Mucosa of stomach (tissue), 1 donor: ENCODE measurements around the gene DMRTA2.

Experiments used
- H3K27me3 ChIP-seq: one replicate; pipeline ENCODE4 v1.7.0; 2013; ENCODE audit warnings: mild to moderate bottlenecking, low read length; ENCODE audit not compliant: control insufficient read depth, insufficient read depth
- H3K36me3 ChIP-seq: one replicate; pipeline ENCODE4 v1.7.0; 2013; ENCODE audit warnings: low read length; ENCODE audit not compliant: control insufficient read depth, insufficient read depth
- H3K4me1 ChIP-seq: one replicate; pipeline ENCODE4 v1.7.0; 2013; ENCODE audit warnings: mild to moderate bottlenecking, low read length; ENCODE audit not compliant: control insufficient read depth, insufficient read depth
- H3K4me3 ChIP-seq: one replicate; pipeline ENCODE4 v1.7.0; 2013; ENCODE audit warnings: low read length
- H3K9ac ChIP-seq: one replicate; pipeline ENCODE4 v1.7.0; 2013; ENCODE audit warnings: mild to moderate bottlenecking, low read length, moderate library complexity
- H3K9me3 ChIP-seq: one replicate; pipeline ENCODE4 v1.7.0; 2013; ENCODE audit warnings: mild to moderate bottlenecking, low read length, moderate library complexity; ENCODE audit not compliant: control insufficient read depth
- donor health status: Pancreatic carcinoma.

The DMRTA2 gene

DNA sequence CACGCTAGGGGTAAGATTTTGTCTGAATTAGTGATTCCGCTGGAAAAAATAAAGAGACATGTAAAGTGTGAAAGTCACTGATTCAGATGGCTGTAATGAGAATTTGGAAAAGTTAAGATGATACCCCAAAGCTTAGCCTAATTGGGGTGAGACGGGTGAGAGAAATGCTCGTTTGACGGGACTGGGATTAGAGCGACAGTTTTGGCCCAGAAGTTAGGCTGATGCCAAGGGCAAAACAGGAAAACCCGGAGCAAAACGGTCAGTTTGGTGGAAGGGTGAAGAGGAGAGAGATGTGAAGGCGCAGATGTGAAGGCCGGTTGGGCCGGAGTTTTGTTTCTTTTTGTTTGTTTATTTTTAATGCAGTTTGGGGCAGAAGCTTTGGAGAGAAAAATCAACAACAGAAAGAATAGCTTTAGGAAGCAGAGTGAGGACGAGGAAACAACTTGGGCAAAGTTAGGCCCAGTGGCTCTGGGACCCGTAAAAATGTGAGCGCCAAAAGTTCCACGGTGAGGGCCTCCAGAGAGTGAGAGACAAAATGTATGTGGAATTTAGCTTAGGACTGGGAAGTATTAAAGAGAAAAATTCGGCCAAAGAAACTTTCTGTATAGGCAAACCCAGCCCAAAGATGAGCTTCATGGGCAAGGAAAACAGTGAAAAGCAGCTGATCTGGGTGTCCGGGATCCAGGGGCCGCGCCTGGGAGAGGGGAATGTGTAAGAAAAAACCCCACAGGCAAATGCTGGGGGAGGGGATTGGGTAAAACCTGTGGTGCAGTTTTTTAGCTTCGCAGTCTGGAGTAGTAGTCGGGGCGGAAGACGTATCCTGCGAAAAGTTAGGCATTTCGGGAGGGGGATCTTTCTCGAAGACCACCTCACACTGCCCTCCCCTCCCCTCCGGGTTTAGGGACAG, 1.2 kb downstream of the DMRTA2 start:
- no peaks in the 10 kb centered on the region for H3K9me3 ChIP-seq
- no peak overlapping the region for H3K4me3 ChIP-seq
- no peaks in the 10 kb centered on the region for H3K36me3 ChIP-seq
- peaks cover 22% of the 10 kb centered on the region for H3K4me1 ChIP-seq
- peaks cover 98% of the 10 kb centered on the region for H3K27me3 ChIP-seq
- no peak overlapping the region for H3K9ac ChIP-seq

DNA sequence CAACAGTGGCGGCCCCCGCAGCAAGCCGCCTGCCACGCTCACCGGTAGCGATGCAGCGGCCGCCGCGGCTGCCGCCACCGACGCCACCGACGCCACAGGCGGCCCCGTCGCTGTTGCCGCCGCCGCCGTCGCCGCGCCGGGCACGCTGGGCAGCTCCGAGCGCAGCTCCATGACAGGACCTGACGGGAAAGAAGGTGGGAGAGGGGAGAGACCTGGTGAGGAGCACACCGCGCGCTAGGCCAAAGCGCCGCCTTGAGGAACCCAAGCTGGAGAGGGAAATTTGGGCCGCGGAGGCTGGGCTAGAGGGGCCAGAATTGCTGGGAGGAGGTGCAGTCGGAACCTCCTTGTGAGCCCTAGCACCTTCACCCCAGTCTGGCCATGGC, 1.9 kb downstream of the DMRTA2 start:
- H3K4me1 ChIP-seq = peaks cover 28% of the 10 kb centered on the region
- no peak overlapping the region for H3K4me3 ChIP-seq
- H3K36me3 ChIP-seq = no peaks in the 10 kb centered on the region
- no peaks in the 10 kb centered on the region for H3K9me3 ChIP-seq
- peaks cover 98% of the 10 kb centered on the region for H3K27me3 ChIP-seq
- no peak overlapping the region for H3K9ac ChIP-seq

DNA sequence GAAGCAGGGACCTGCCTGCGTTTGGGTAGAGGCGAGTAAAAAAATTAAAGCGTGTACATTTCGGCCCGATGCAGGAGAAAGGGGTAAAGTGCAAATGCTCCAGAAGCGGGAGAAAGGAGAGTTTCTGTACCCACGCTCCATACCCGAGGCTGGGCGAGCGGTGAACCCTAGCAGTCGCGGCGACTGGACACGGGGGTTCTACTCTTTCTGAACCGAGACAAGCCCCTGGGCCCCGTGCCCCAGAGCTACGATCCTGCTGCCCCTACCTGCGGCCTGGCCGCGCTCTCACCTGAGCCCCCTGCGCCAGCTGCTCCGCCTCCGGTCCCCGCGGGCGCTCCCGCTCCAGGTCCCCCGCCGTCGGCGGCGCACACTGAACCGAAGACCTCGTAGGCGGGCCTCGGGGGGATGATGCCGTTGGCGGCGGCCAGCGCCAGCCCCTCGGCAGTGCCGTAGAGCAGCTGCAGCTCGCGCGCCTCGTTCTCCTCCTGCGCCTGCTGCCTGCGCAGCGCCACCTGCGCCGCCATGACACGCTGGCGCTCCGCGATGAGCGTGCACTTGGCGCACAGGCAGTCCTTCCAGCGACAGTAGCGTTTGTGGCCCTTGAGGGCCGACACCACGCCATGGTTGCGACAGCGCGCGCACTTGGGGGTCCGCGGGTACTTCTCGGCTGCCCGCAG, 2.4 kb downstream of the DMRTA2 start:
- H3K9me3 ChIP-seq = no peaks in the 10 kb centered on the region
- H3K27me3 ChIP-seq = peaks cover 98% of the 10 kb centered on the region
- H3K4me1 ChIP-seq = peaks cover 29% of the 10 kb centered on the region
- no peaks in the 10 kb centered on the region for H3K36me3 ChIP-seq
- no peak overlapping the region for H3K9ac ChIP-seq
- H3K4me3 ChIP-seq = no peak overlapping the region

DNA sequence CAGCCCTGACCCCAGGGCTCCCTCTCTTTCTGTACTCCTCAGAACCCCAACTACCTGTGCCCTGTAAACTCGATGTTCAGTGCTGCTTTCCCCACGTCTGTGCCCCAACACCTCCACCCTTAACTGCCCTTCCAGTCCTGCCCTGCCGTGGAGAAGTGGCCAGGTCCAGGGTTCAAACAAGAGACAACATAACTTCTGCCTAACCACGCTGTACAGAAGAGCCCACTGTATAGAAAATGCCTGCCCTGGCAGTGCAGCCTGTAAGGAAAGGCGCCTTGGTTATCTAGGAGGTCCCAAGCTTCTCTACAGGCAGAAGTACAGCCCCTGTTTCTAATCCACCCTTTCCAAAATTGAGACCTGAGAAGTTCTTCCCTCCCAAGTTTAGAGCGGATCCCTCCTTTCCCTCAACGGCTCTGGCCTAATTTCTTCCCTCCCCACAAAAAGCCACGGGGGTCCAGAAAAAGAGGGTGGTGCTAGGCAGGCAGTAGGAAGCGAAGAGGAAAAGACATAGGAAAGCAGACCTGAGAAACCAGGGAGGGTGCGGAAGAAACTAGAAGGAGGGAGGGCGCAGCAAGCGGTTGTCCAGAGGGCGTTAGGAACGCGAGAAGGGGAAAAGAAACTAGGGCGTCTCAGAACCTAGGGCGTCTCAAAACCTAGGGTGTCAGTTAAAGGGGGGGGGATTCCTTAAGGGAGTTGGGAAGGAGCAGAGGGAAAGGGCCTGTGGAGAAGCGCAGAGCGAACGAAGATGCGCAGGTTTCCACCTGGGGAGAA, 3.2 kb downstream of the DMRTA2 start:
- no peak overlapping the region for H3K9ac ChIP-seq
- no peak overlapping the region for H3K4me3 ChIP-seq
- peaks cover 98% of the 10 kb centered on the region for H3K27me3 ChIP-seq
- H3K9me3 ChIP-seq = no peaks in the 10 kb centered on the region
- peaks cover 29% of the 10 kb centered on the region for H3K4me1 ChIP-seq
- H3K36me3 ChIP-seq = no peaks in the 10 kb centered on the region

DNA sequence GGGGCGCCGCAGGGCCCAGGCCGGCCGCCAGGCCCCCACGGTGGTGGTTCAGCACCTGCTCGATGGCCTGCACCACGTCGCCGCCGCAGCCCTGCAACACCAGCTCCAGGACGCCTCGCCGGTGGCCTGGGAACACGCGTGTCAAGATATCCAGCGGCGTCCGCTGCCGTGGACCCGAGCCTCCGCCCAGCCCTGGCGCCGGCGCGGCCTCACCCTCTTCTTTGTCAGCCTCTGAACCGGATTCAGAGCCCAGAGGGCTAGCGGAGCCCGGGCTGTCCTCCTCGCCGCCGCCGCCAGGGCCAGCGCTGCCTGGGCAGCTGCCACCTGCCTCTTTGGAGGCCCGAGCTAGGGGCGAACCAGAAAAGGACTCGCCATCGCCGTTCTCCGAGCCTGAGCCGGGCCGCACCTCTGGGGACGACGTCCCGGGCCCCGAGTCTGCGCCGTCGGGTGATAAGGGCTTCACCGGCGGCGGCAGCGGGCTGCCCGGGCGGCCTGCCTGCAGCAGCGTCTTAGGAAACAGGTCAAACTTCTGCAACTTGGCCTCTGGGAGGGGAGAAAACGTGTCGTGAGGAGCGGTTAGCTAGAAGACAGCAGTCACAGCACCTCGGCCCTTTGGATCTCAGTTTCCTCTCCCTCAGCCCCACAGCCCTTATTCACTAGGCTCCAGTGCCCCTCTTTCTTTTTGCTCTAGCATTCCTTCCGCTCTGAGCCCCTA, 3.9 kb downstream of the DMRTA2 start:
- H3K36me3 ChIP-seq = no peaks in the 10 kb centered on the region
- no peak overlapping the region for H3K4me3 ChIP-seq
- H3K9ac ChIP-seq = no peak overlapping the region
- H3K4me1 ChIP-seq = peaks cover 24% of the 10 kb centered on the region
- H3K9me3 ChIP-seq = no peaks in the 10 kb centered on the region
- peaks cover 98% of the 10 kb centered on the region for H3K27me3 ChIP-seq

DNA sequence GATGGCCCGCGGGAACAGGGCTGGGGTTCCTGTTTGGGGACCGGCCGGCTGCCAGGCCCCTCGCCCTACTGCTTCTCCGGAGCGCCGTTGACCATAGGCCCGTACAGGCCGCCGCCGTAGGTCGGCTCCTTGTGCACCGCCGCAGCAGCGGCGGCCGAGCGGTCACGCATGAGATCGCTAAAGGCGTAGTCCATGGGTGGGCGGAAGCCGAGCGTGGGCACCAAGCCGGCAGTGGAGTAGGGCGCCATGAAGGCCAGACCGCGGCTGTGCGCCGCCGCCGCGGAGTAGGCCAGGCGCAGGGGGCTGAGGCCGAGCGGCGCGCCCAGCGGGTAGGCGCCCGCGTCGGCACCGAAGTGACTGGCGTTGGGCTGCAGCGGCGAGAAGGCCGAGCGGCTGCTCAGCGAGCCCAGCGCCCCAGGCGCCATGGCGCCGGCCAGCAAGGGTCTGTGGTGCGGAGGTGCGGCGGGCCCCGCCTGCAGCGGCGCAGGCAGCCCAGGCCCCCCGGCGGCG, 4.6 kb downstream of the DMRTA2 start:
- H3K4me1 ChIP-seq = peaks cover 19% of the 10 kb centered on the region
- no peaks in the 10 kb centered on the region for H3K9me3 ChIP-seq
- H3K27me3 ChIP-seq = peaks cover 98% of the 10 kb centered on the region
- no peak overlapping the region for H3K9ac ChIP-seq
- peak overlapping the region; percentile 14 for H3K4me3 ChIP-seq
- H3K36me3 ChIP-seq = no peaks in the 10 kb centered on the region

DNA sequence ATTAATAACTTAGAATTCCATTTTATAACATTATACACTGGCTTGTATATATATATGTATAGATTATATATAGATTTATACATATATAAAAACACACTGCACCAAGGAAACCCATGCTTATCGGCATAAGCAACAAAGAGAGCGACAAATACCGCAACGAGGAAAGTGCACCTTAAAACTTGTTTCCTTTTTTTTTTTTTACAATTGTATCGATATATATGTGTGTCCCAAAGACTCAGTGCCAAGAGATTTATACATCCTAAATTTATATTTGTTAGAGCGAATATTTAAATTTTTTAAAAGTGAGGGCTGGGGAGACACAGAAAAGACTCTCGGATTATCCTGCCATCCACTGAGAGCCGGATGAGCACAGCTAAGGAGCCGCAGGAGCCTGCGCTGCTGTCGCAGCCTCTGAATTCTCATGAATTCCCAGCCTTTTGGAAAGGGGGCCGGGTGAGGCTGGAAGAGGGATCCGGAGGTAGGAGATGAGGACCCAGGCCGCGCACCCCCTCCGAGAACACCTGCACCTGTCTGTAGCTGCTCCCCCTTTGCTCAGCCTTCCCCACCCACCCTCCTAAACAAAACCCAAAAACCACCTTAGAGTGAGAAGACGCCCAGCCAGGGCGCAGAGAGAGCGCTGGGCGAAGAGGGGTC, 5.2 kb downstream of the DMRTA2 start:
- Histone ChIP-seq H3K36me3 (no peaks in the 10 kb centered on the region), H3K4me3 (peak overlapping the region; percentile 14), H3K4me1 (peaks cover 13% of the 10 kb centered on the region), H3K27me3 (peaks cover 94% of the 10 kb centered on the region), H3K9ac (no peak overlapping the region), H3K9me3 (no peaks in the 10 kb centered on the region)

DNA sequence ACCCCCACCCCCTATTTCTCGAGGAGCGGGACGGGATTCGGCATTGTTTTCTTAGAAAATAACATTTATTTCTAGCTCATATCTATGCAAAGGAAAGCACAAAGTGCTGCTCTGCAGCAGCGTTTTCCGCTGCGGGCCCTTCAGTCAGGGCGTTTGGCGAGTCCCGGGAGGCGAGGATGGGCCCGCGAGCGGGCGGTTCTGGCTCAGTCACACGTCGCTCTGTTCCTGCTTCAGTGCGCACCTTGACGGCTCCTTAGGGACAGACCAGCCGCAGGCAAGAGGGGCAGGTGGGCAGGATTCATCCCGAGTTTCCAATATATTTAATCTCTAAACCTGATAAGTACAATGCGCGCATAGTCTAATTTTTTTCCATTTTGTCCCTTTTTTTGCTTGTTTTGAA, 5.7 kb downstream of the DMRTA2 start:
- Histone ChIP-seq H3K9me3 (no peaks in the 10 kb centered on the region), H3K27me3 (peaks cover 88% of the 10 kb centered on the region), H3K9ac (no peak overlapping the region), H3K4me3 (no peak overlapping the region), H3K36me3 (no peaks in the 10 kb centered on the region), H3K4me1 (peaks cover 8% of the 10 kb centered on the region)

DNA sequence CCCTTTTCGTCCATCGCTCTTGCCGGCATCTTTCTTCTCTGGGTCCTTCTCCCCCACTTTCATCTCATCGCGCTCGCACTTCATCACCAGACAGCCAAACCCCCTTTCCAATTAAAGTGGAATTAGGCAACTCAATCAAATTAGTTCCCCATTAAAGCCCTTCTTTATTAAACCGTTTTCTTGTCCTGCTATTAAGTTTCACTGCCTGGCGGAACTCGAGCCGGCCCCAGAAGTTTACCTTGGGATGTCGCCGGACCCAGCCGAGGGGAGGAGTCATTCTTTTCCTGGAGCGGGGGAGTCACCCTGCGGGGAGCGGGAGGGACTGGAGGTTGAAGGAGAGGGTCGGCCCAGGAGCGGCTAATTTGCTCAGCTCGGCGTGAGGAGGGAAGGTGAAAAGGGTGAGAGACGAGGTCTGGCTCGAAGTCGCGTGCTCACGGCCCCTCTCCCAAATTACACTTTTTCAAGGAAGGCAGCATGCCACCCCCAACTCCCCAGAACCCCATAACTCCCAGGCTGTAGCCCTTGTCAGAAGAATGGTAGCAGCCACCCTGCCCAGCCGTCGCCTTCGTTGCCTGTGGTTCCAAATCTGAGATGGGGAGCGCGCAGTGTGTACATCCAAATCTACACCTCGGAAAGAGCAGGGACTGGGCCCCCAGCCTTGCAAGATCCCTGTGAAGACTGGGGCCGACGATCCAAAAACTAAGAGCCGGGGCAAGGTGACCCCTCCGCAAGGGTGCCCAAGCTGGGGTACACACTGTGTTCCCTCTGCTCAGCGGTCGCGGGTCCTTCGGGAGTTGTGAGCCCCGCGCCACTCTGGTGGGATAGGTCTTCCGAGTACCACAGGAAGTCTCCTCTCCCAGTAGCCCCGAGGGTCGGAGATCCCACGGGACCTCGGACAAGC, 6.4 kb downstream of the DMRTA2 start:
- Histone ChIP-seq H3K36me3 (no peaks in the 10 kb centered on the region), H3K4me1 (peaks cover 8% of the 10 kb centered on the region), H3K4me3 (no peak overlapping the region), H3K9me3 (no peaks in the 10 kb centered on the region), H3K9ac (no peak overlapping the region), H3K27me3 (peaks cover 81% of the 10 kb centered on the region)

DNA sequence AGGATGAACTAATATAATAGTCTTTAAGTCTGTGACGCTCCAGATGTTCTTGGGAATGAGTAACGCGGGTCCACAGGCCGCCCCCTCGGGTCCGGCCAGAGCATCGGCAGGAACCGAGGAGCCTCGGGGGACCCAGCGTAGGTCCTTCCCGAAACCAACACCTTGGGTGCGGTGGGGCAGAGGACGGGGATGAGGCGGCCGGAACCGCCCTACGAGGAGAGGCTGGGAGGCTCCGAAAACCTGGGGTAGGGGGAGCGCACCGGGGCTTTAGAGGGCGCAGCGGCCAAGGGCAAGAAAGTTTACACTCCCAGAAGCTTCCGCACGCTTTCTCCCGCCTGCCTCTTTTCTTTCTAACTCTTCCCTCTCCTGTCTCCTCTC, 7.1 kb downstream of the DMRTA2 start:
- Histone ChIP-seq H3K9me3 (no peaks in the 10 kb centered on the region), H3K4me3 (no peak overlapping the region), H3K4me1 (peaks cover 8% of the 10 kb centered on the region), H3K36me3 (no peaks in the 10 kb centered on the region), H3K27me3 (peaks cover 75% of the 10 kb centered on the region), H3K9ac (no peak overlapping the region)
